Stimulated activated CD8-positive, alpha-beta memory T cell treated with anti-CD3 and anti-CD28 coated beads, Interleukin-4, amount 100 ng/mL, for 48 hours (primary cell): Measurements from ENCODE around the gene MDK.

Source experiments
- DNase-seq: peaks from one replicate; pipeline ENCODE4 v3.0.0-alpha.2; 2020

The MDK gene

GRCh38 chr11:46407635-46408034, 26.2 kb downstream of the MDK start:
- DNase-seq = no peak

GRCh38 chr11:46408407-46408986, 27.0 kb downstream of the MDK start:
- DNase-seq = no peak

- DNase-seq = no peak
Observed at GRCh38 chr11:46410021-46410420, 28.6 kb downstream of the MDK start.

- no peak for DNase-seq
Observed at GRCh38 chr11:46413760-46414465, 32.4 kb downstream of the MDK start.

GRCh38 chr11:46414466-46414796, 33.0 kb downstream of the MDK start:
- DNase-seq = no peak

GRCh38 chr11:46414879-46415278, 33.4 kb downstream of the MDK start:
- no peak for DNase-seq

GRCh38 chr11:46417711-46418110, 36.2 kb downstream of the MDK start:
- no peak for DNase-seq

- DNase-seq = no peak
Observed at GRCh38 chr11:46418751-46419150, 37.3 kb downstream of the MDK start.

GRCh38 chr11:46420513-46420912, 39.0 kb downstream of the MDK start:
- no peak for DNase-seq

- DNase-seq = no peak
Observed at GRCh38 chr11:46421257-46421880, 39.9 kb downstream of the MDK start.

- DNase-seq = no peak
Observed at GRCh38 chr11:46422588-46422987, 41.1 kb downstream of the MDK start.

- DNase-seq = no peak
Observed at GRCh38 chr11:46426233-46426991, 44.9 kb downstream of the MDK start.

GRCh38 chr11:46427364-46427763, 45.9 kb downstream of the MDK start:
- DNase-seq = no peak

- no peak for DNase-seq
Observed at GRCh38 chr11:46429717-46430116, 48.2 kb downstream of the MDK start.

GRCh38 chr11:46431211-46431610, 49.7 kb downstream of the MDK start:
- DNase-seq = no peak
